H1 (cell line): ENCODE measurements around the gene KCNRG. TPM values are rescaled to one million over a fixed set of nuclear protein-coding genes. Genes with fewer than 3 reads are reported as not detected.

Source experiments
- CTCF ChIA-PET: fragments of 300-600 bp; sonication (Branson Sonifier 250); formaldehyde crosslinking; loops from one replicate; lab custom pipeline; 2021; ENCODE audit not compliant: partially characterized antibody; lab: Charles Lee
- POLR2A ChIA-PET: fragments of 300-600 bp; sonication (Branson Sonifier 250); formaldehyde crosslinking; loops from one replicate; lab custom pipeline; 2021; ENCODE audit warnings: inconsistent platforms; ENCODE audit not compliant: partially characterized antibody; lab: Charles Lee
- DNase-seq, 2 experiments: peaks; one replicate each; pipeline versions ENCODE4 v3.0.0 to v3.0.0-alpha.2; 2010 to 2022; ENCODE audit warnings: low spot score in 2 of 2, low read depth in 1 of 2, mixed read lengths in 1 of 2
- FAIRE-seq: peaks from 2 replicates; lab custom pipeline; 2011; peaks lifted over from hg19 to GRCh38; lab: Jason Lieb, UNC
- H2AFZ ChIP-seq: 2 replicates; pipeline ENCODE4 v1.8.1; 2012; ENCODE audit warnings: low read length, inconsistent platforms
- H2AK5ac ChIP-seq: 2 replicates; pipeline ENCODE4 v1.6.1; 2013; ENCODE audit warnings: low read depth, low read length
- H2BK120ac ChIP-seq: replicated peaks from 2 replicates; pipeline ENCODE3; 2013; ENCODE audit warnings: low read depth, low read length, inconsistent platforms
- H2BK12ac ChIP-seq: 2 replicates; pipeline ENCODE4 v1.6.1; 2013; ENCODE audit warnings: low read depth, low read length
- H2BK15ac ChIP-seq: 2 replicates; pipeline ENCODE4 v1.6.1; 2013; ENCODE audit warnings: low read length
- H2BK20ac ChIP-seq: 2 replicates; pipeline ENCODE4 v1.6.1; 2013; ENCODE audit warnings: low read length
- H2BK5ac ChIP-seq: 2 replicates; pipeline ENCODE4 v1.6.1; 2013; ENCODE audit warnings: low read depth, low read length
- H3K14ac ChIP-seq: 2 replicates; pipeline ENCODE4 v1.6.1; 2013; ENCODE audit warnings: inconsistent platforms; ENCODE audit not compliant: insufficient read length
- H3K18ac ChIP-seq: 2 replicates; pipeline ENCODE4 v1.6.1; 2013; ENCODE audit warnings: low read length; ENCODE audit errors: extremely low read depth
- H3K23ac ChIP-seq: 2 replicates; pipeline ENCODE4 v1.6.1; 2013; ENCODE audit warnings: inconsistent platforms; ENCODE audit not compliant: insufficient read length
- H3K23me2 ChIP-seq: 2 replicates; pipeline ENCODE4 v1.6.1; 2013; ENCODE audit warnings: low read depth, low read length
- H3K27ac ChIP-seq: 2 replicates; pipeline ENCODE4 v1.6.1; 2011; ENCODE audit warnings: low read depth, low read length, inconsistent platforms
- H3K27me3 ChIP-seq, 4 experiments: replicated peaks in 1 of 4; 1 replicate in 1 of 4; 2 replicates in 3 of 4; pipeline versions ENCODE4 v1.6.1 to v1.8.1; 2011 to 2013; ENCODE audit warnings: low read length in 3 of 4, mild to moderate bottlenecking in 3 of 4, inconsistent platforms in 2 of 4, mixed read lengths in 2 of 4, moderate library complexity in 1 of 4; ENCODE audit not compliant: control insufficient read depth in 3 of 4, insufficient read depth in 3 of 4; ENCODE audit errors: extremely low read depth in 1 of 4
- H3K36me3 ChIP-seq, 4 experiments: 2 replicates each; pipeline versions ENCODE4 v1.6.1 to v1.8.1; 2011 to 2013; ENCODE audit warnings: mild to moderate bottlenecking in 4 of 4, low read length in 3 of 4, moderate library complexity in 2 of 4, control low read depth in 1 of 4, inconsistent platforms in 1 of 4; ENCODE audit not compliant: insufficient read depth in 4 of 4, control insufficient read depth in 2 of 4
- H3K4ac ChIP-seq: replicated peaks from 2 replicates; pipeline ENCODE3; 2013; ENCODE audit warnings: low read length, low read depth, mixed read lengths, inconsistent platforms; ENCODE audit not compliant: insufficient read length
- H3K4me1 ChIP-seq, 4 experiments: replicated peaks in 1 of 4; 1 replicate in 1 of 4; 2 replicates in 3 of 4; pipeline versions ENCODE4 v1.6.1 to v1.8.1; 2011 to 2013; ENCODE audit warnings: low read length in 3 of 4, inconsistent platforms in 2 of 4, mixed read lengths in 1 of 4; ENCODE audit not compliant: insufficient read depth in 4 of 4, control insufficient read depth in 3 of 4
- H3K4me2 ChIP-seq, 2 experiments: 2 replicates each; pipeline versions ENCODE4 v1.6.1 to v1.8.1; 2011 to 2013; ENCODE audit warnings: low read depth in 2 of 2, low read length in 2 of 2, control low read depth in 1 of 2, inconsistent platforms in 1 of 2, mild to moderate bottlenecking in 1 of 2; ENCODE audit not compliant: insufficient read depth in 1 of 2
- H3K4me3 ChIP-seq, 4 experiments: fragments of 200-600, 300-600 bp in 1 of 4; sonication (generic), shearing (Covaris generic), sonication (Bioruptor Twin) in 1 of 4; 2 replicates each; pipeline versions ENCODE4 v1.5.1 to v1.8.1; 2011 to 2016; ENCODE audit warnings: low read length in 4 of 4, low read depth in 3 of 4, control low read depth in 2 of 4, inconsistent platforms in 2 of 4, mild to moderate bottlenecking in 2 of 4, mixed read lengths in 1 of 4, moderate library complexity in 1 of 4; ENCODE audit not compliant: insufficient read depth in 2 of 4; ENCODE audit errors: extremely low read depth in 1 of 4
- H3K56ac ChIP-seq: replicated peaks from 2 replicates; pipeline ENCODE3; 2013; ENCODE audit warnings: low read depth, mild to moderate bottlenecking, mixed read lengths, low read length, inconsistent platforms; ENCODE audit not compliant: insufficient read length
- H3K79me1 ChIP-seq: 2 replicates; pipeline ENCODE4 v1.6.1; 2013; ENCODE audit warnings: low read depth, low read length, control low read depth
- H3K79me2 ChIP-seq, 2 experiments: 2 replicates each; pipeline versions ENCODE4 v1.6.1 to v1.8.1; 2012 to 2013; ENCODE audit warnings: low read length in 2 of 2, mild to moderate bottlenecking in 2 of 2, inconsistent platforms in 1 of 2; ENCODE audit not compliant: insufficient read depth in 2 of 2, control insufficient read depth in 1 of 2
- H3K9ac ChIP-seq, 4 experiments: replicated peaks in 1 of 4; 1 replicate in 1 of 4; 2 replicates in 3 of 4; pipeline versions ENCODE4 v1.6.1 to v1.8.1; 2011 to 2013; ENCODE audit warnings: low read depth in 3 of 4, low read length in 3 of 4, control low read depth in 2 of 4, mild to moderate bottlenecking in 2 of 4, moderate library complexity in 2 of 4, inconsistent platforms in 1 of 4; ENCODE audit errors: extremely low read depth in 1 of 4
- H3K9me3 ChIP-seq, 2 experiments: 2 replicates each; pipeline versions ENCODE4 v1.6.1 to v1.8.1; 2012 to 2013; ENCODE audit warnings: mild to moderate bottlenecking in 2 of 2, moderate library complexity in 2 of 2, control low read depth in 1 of 2, inconsistent platforms in 1 of 2, low read depth in 1 of 2, low read length in 1 of 2, mixed read lengths in 1 of 2; ENCODE audit not compliant: insufficient read depth in 2 of 2
- H4K20me1 ChIP-seq, 2 experiments: replicated peaks in 1 of 2; 2 replicates each; pipeline versions ENCODE3 to v1.8.1; 2011 to 2013; ENCODE audit warnings: inconsistent platforms in 2 of 2, low read length in 2 of 2, mild to moderate bottlenecking in 1 of 2; ENCODE audit not compliant: insufficient read depth in 2 of 2, control insufficient read depth in 1 of 2
- H4K5ac ChIP-seq: 2 replicates; pipeline ENCODE4 v1.6.1; 2013; ENCODE audit warnings: low read length, low read depth, mixed read lengths, inconsistent platforms; ENCODE audit not compliant: insufficient read length
- H4K8ac ChIP-seq: 2 replicates; pipeline ENCODE4 v1.8.0; 2013; ENCODE audit warnings: mild to moderate bottlenecking, moderate library complexity, low read length, inconsistent platforms; ENCODE audit not compliant: insufficient read depth; ENCODE audit errors: extremely low read depth
- H4K91ac ChIP-seq: replicated peaks from 2 replicates; pipeline ENCODE3; 2013; ENCODE audit warnings: low read length, mixed read lengths, inconsistent platforms; ENCODE audit not compliant: insufficient read length
- YY1 ChIP-seq: IDR thresholded peaks from 2 replicates; pipeline ENCODE4 v1.6.1; 2011; ENCODE audit warnings: low read depth, mild to moderate bottlenecking, low read length
- WGBS, 2 experiments: shearing (Covaris generic) in 1 of 2; methylation state at CpG; one replicate each; pipeline versions ENCODE4 v1.1.6 to v1.1.7; 2013 to 2015; ENCODE audit warnings: low lambda C conversion rate in 2 of 2, mixed read lengths in 2 of 2, inconsistent platforms in 1 of 2, low coverage in 1 of 2, missing lambda C conversion rate in 1 of 2; ENCODE audit not compliant: insufficient replicate concordance in 2 of 2, insufficient coverage in 1 of 2, insufficient read length in 1 of 2; ENCODE audit errors: extremely low coverage in 1 of 2, missing lambda C conversion rate in 1 of 2; 5-methylcytosine and 5-hydroxymethylcytosine counted together
- polyA plus RNA-seq, 7 experiments: library from polyadenylated mRNA; depleted of rRNA in 3 of 7; stranded (reverse) in 5 of 7; unstranded in 2 of 7; fragments of >200 nt in 5 of 7; fragments of 200-250 nt in 2 of 7; gene quantifications; 1 replicate in 5 of 7; 2 replicates in 1 of 7; 4 replicates in 1 of 7; pipeline versions ENCODE4 v1.2.1 to v1.2.3, GENCODE V29; 2011 to 2013; ENCODE audit warnings: missing spikeins in 2 of 7, mixed read lengths in 2 of 7
- total RNA-seq: library from RNA; stranded (reverse); fragmentation: NEBNext Ultra II Directional; extraction: Animal tissue kit (Norgen Biotek cat#: 25700); gene quantifications from 2 replicates; pipeline ENCODE4 v1.2.1, GENCODE V29; 2021

Gene KCNRG
- total and polyA plus RNA-seq, 2 of the 8 experiments (the other 6 are each of a cell fraction or from before 2014, with no cell fraction given): 0.65 to 1.2 TPM

- peaks cover 2 to 6% (median 5%) of the 10 kb centered on the region in 4 experiments; a peak in 4 of 7 replicates for H3K4me1 ChIP-seq
- H2BK20ac ChIP-seq: no peak overlapping the region
- peaks cover 9% of the 10 kb centered on the region for H3K23me2 ChIP-seq
- H4K8ac ChIP-seq: no peak overlapping the region
- POLR2A ChIA-PET: interaction anchor here (0.7 to 5.0 kb wide), 21 partner anchors 9 to 914 kb away, joined by 3 to 52 read pairs (median 5); partner anchors contain the start of genes KCNRG, KPNA3 and SPRYD7
- H3K36me3 ChIP-seq: peaks cover 0 to 43% (median 7%) of the 10 kb centered on the region in 4 experiments; a peak in 2 of 8 replicates
- no peak overlapping the region for H2AK5ac ChIP-seq
- no peak overlapping the region for H2BK12ac ChIP-seq
- H4K5ac ChIP-seq: no peak overlapping the region
- no peak overlapping the region for H3K4ac ChIP-seq
- H3K14ac ChIP-seq: no peak overlapping the region
- no peak overlapping the region; a peak in 3 of 7 replicates for H3K9ac ChIP-seq
- H2BK120ac ChIP-seq: no peak overlapping the region
- 15% methylated on average over 4 of the region's 4 CpGs; no CpG with 5 or more reads in 1 of the 2 experiments for WGBS, 2 experiments
- peaks cover 0 to 3% of the 10 kb centered on the region in 2 experiments for H4K20me1 ChIP-seq
- H3K4me2 ChIP-seq: peak overlapping the region; percentile 78 to 88
- CTCF ChIA-PET: interaction anchor here (0.7 to 3.2 kb wide), 20 partner anchors 13 to 1072 kb away, joined by 3 to 45 read pairs (median 4); no protein-coding TSS in a partner anchor
- H4K91ac ChIP-seq: no peak overlapping the region
- no peak overlapping the region for H2BK15ac ChIP-seq
- H3K27ac ChIP-seq: no peak overlapping the region
- H3K56ac ChIP-seq: no peak overlapping the region
- H2BK5ac ChIP-seq: no peak overlapping the region; the same call in 1 of the 2 replicates
- H3K23ac ChIP-seq: no peak overlapping the region
- no peaks in the 10 kb centered on the region for H3K79me1 ChIP-seq
- FAIRE-seq: no peak
- H3K18ac ChIP-seq: no peak overlapping the region
- H2AFZ ChIP-seq: no peak overlapping the region
- peak overlapping the region; percentile 89 to 95 (median 92) for H3K4me3 ChIP-seq
- peaks cover 0 to 45% of the 10 kb centered on the region in 2 experiments; a peak in 2 of 4 replicates for H3K79me2 ChIP-seq
- no peak for DNase-seq
- H3K27me3 ChIP-seq: peaks cover 0 to 2% (median 0%) of the 10 kb centered on the region in 4 experiments; a peak in 2 of 7 replicates
- no peaks in the 10 kb centered on the region for H3K9me3 ChIP-seq
- TF ChIP-seq YY1: no peak
These were observed 17.3 kb upstream of the KCNRG start for GRCh38 chr13:49997955-49998354.
